BLaER1 (cell line): ENCODE measurements around the gene CMSS1.

Source experiments
- H3K27ac ChIP-seq: shearing (Covaris generic); formaldehyde crosslinking; 2 replicates; pipeline ENCODE4 v1.8.1; 2022
- H3K27me3 ChIP-seq: shearing (Covaris generic); formaldehyde crosslinking; 2 replicates; pipeline ENCODE4 v1.8.1; 2022
- H3K36me3 ChIP-seq: shearing (Covaris generic); formaldehyde crosslinking; 2 replicates; pipeline ENCODE4 v1.8.1; 2022
- H3K4me1 ChIP-seq: shearing (Covaris generic); formaldehyde crosslinking; 2 replicates; pipeline ENCODE4 v1.8.1; 2022
- H3K4me2 ChIP-seq: shearing (Covaris generic); formaldehyde crosslinking; 2 replicates; pipeline ENCODE4 v1.8.1; 2022
- H3K4me3 ChIP-seq: shearing (Covaris generic); formaldehyde crosslinking; 2 replicates; pipeline ENCODE4 v1.8.1; 2022
- H3K9ac ChIP-seq: shearing (Covaris generic); formaldehyde crosslinking; 2 replicates; pipeline ENCODE4 v1.8.1; 2022
- H3K9me3 ChIP-seq: shearing (Covaris generic); formaldehyde crosslinking; 2 replicates; pipeline ENCODE4 v1.8.1; 2022
- H4K20me1 ChIP-seq: shearing (Covaris generic); formaldehyde crosslinking; 2 replicates; pipeline ENCODE4 v1.8.1; 2022
- Cebpa-rat ChIP-seq: shearing (Covaris generic); IDR thresholded peaks from 2 replicates; pipeline ENCODE4 v1.8.1; 2022

The CMSS1 gene

GRCh38 chr3:99879275-99879674, 61.6 kb downstream of the CMSS1 start:
- Histone ChIP-seq H3K9me3 (no peaks in the 10 kb centered on the region), H3K9ac (no peak overlapping the region), H3K4me1 (peaks cover 13% of the 10 kb centered on the region), H3K36me3 (peaks cover 5% of the 10 kb centered on the region; the same call in 1 of the 2 replicates), H3K4me2 (no peak overlapping the region), H4K20me1 (peaks cover 91% of the 10 kb centered on the region), H3K27ac (no peak overlapping the region), H3K4me3 (no peak overlapping the region), H3K27me3 (peaks cover 39% of the 10 kb centered on the region)
- no peak for TF ChIP-seq Cebpa-rat

GRCh38 chr3:99881121-99881524, 63.5 kb downstream of the CMSS1 start:
- Histone ChIP-seq H3K9me3 (no peaks in the 10 kb centered on the region), H3K27me3 (peaks cover 21% of the 10 kb centered on the region), H4K20me1 (peaks cover 79% of the 10 kb centered on the region), H3K4me2 (no peak overlapping the region), H3K36me3 (peaks cover 5% of the 10 kb centered on the region; the same call in 1 of the 2 replicates), H3K9ac (no peak overlapping the region), H3K4me3 (no peak overlapping the region), H3K4me1 (peaks cover 2% of the 10 kb centered on the region), H3K27ac (no peak overlapping the region)
- no peak for TF ChIP-seq Cebpa-rat

- TF ChIP-seq Cebpa-rat: no peak
Observed at GRCh38 chr3:99882436-99883137, 64.9 kb downstream of the CMSS1 start.

GRCh38 chr3:99883138-99883461, 65.4 kb downstream of the CMSS1 start:
- Histone ChIP-seq H3K9me3 (no peaks in the 10 kb centered on the region), H3K27ac (no peak overlapping the region), H3K4me2 (no peak overlapping the region), H3K4me1 (no peaks in the 10 kb centered on the region), H3K27me3 (peaks cover 1% of the 10 kb centered on the region; the same call in 1 of the 2 replicates), H3K36me3 (peaks cover 5% of the 10 kb centered on the region; the same call in 1 of the 2 replicates), H3K9ac (no peak overlapping the region), H4K20me1 (peaks cover 65% of the 10 kb centered on the region), H3K4me3 (no peak overlapping the region)
- no peak for TF ChIP-seq Cebpa-rat

More at GRCh38 chr3:99882436-99883137, 64.9 kb downstream of the CMSS1 start:
- Histone ChIP-seq H3K27ac (no peak overlapping the region), H3K4me3 (no peak overlapping the region), H3K4me1 (no peaks in the 10 kb centered on the region), H3K9me3 (no peaks in the 10 kb centered on the region), H3K4me2 (no peak overlapping the region), H3K36me3 (peaks cover 5% of the 10 kb centered on the region; the same call in 1 of the 2 replicates), H4K20me1 (peaks cover 65% of the 10 kb centered on the region), H3K9ac (no peak overlapping the region), H3K27me3 (peaks cover 6% of the 10 kb centered on the region; the same call in 1 of the 2 replicates)

- TF ChIP-seq Cebpa-rat: no peak
- H3K4me1 ChIP-seq: no peaks in the 10 kb centered on the region
Observed at GRCh38 chr3:99883693-99884092, 66.0 kb downstream of the CMSS1 start.

GRCh38 chr3:99884484-99884883, 66.8 kb downstream of the CMSS1 start:
- H3K4me2 ChIP-seq: no peak overlapping the region
- H3K27ac ChIP-seq: no peak overlapping the region
- H4K20me1 ChIP-seq: peaks cover 55% of the 10 kb centered on the region
- H3K4me3 ChIP-seq: no peak overlapping the region
- no peaks in the 10 kb centered on the region for H3K9me3 ChIP-seq
- H3K36me3 ChIP-seq: peaks cover 5% of the 10 kb centered on the region; the same call in 1 of the 2 replicates
- H3K27me3 ChIP-seq: no peaks in the 10 kb centered on the region
- no peak for TF ChIP-seq Cebpa-rat
- no peaks in the 10 kb centered on the region for H3K4me1 ChIP-seq
- H3K9ac ChIP-seq: no peak overlapping the region

More at GRCh38 chr3:99883693-99884092, 66.0 kb downstream of the CMSS1 start:
- H3K4me2 ChIP-seq: no peak overlapping the region
- no peak overlapping the region for H3K9ac ChIP-seq
- H3K36me3 ChIP-seq: peaks cover 5% of the 10 kb centered on the region; the same call in 1 of the 2 replicates
- H3K27ac ChIP-seq: no peak overlapping the region
- no peaks in the 10 kb centered on the region for H3K9me3 ChIP-seq
- no peak overlapping the region for H3K4me3 ChIP-seq
- no peaks in the 10 kb centered on the region for H3K27me3 ChIP-seq
- peaks cover 63% of the 10 kb centered on the region for H4K20me1 ChIP-seq

GRCh38 chr3:99885085-99885484, 67.4 kb downstream of the CMSS1 start:
- no peaks in the 10 kb centered on the region for H3K36me3 ChIP-seq
- no peak overlapping the region for H3K4me3 ChIP-seq
- no peak overlapping the region for H3K9ac ChIP-seq
- no peaks in the 10 kb centered on the region for H3K27me3 ChIP-seq
- H4K20me1 ChIP-seq: peaks cover 49% of the 10 kb centered on the region
- no peaks in the 10 kb centered on the region for H3K9me3 ChIP-seq
- no peak for TF ChIP-seq Cebpa-rat
- H3K4me2 ChIP-seq: no peak overlapping the region
- H3K27ac ChIP-seq: no peak overlapping the region
- no peaks in the 10 kb centered on the region for H3K4me1 ChIP-seq

- Histone ChIP-seq H3K36me3 (no peaks in the 10 kb centered on the region), H3K4me2 (no peak overlapping the region), H3K27me3 (no peaks in the 10 kb centered on the region), H4K20me1 (peaks cover 41% of the 10 kb centered on the region; the same call in 1 of the 2 replicates), H3K4me3 (no peak overlapping the region), H3K9ac (no peak overlapping the region), H3K9me3 (no peaks in the 10 kb centered on the region), H3K4me1 (no peaks in the 10 kb centered on the region), H3K27ac (no peak overlapping the region)
- no peak for TF ChIP-seq Cebpa-rat
Observed at GRCh38 chr3:99885851-99886250, 68.2 kb downstream of the CMSS1 start.

GRCh38 chr3:99891610-99892285, 74.1 kb downstream of the CMSS1 start:
- peaks cover 20% of the 10 kb centered on the region for H3K4me1 ChIP-seq
- no peak overlapping the region for H3K9ac ChIP-seq
- H3K4me2 ChIP-seq: no peak overlapping the region
- H3K4me3 ChIP-seq: no peak overlapping the region
- no peaks in the 10 kb centered on the region for H3K9me3 ChIP-seq
- TF ChIP-seq Cebpa-rat: no peak
- H3K36me3 ChIP-seq: no peaks in the 10 kb centered on the region
- H4K20me1 ChIP-seq: peaks cover 36% of the 10 kb centered on the region; the same call in 1 of the 2 replicates
- H3K27me3 ChIP-seq: no peaks in the 10 kb centered on the region
- no peak overlapping the region for H3K27ac ChIP-seq

- H3K4me3 ChIP-seq: no peak overlapping the region
- H3K9ac ChIP-seq: no peak overlapping the region
- peaks cover 36% of the 10 kb centered on the region; the same call in 1 of the 2 replicates for H4K20me1 ChIP-seq
- H3K27me3 ChIP-seq: no peaks in the 10 kb centered on the region
- peaks cover 20% of the 10 kb centered on the region for H3K4me1 ChIP-seq
- no peaks in the 10 kb centered on the region for H3K36me3 ChIP-seq
- TF ChIP-seq Cebpa-rat: no peak
- H3K27ac ChIP-seq: no peak overlapping the region
- H3K9me3 ChIP-seq: no peaks in the 10 kb centered on the region
- no peak overlapping the region for H3K4me2 ChIP-seq
Observed at GRCh38 chr3:99892332-99892731, 74.7 kb downstream of the CMSS1 start.
